Mucosa of descending colon (tissue), 3 donors: ENCODE results near the gene MROH2A. TPM values are rescaled to one million over a fixed set of nuclear protein-coding genes. Genes with fewer than 3 reads are reported as not detected.
"Not testable (repeated sequence)": the region's sequence is repeated elsewhere in the genome, so short reads cannot be mapped to it uniquely, and the experiment has no call there.

ENCODE experiments used
- ATAC-seq: fragments of 200-7000 bp; cut with Tn5 transposase; one replicate; pipeline ENCODE4 v1.9.1; 2020; ENCODE audit warnings: mild to moderate bottlenecking, moderate library complexity
- DNase-seq, 3 donors: peaks; one replicate each; pipeline ENCODE4 v3.0.0-alpha.2; 2020
- H3K36me3 ChIP-seq: fragments of 200-600 bp; one replicate; pipeline ENCODE4 v1.8.0; 2021; ENCODE audit warnings: low read depth, mild to moderate bottlenecking
- H3K4me1 ChIP-seq: fragments of 200-600 bp; one replicate; pipeline ENCODE4 v1.8.0; 2021; ENCODE audit warnings: low read depth, mild to moderate bottlenecking
- H3K4me3 ChIP-seq: fragments of 200-600 bp; one replicate; pipeline ENCODE4 v1.8.0; 2021; ENCODE audit warnings: mild to moderate bottlenecking
- H3K9me3 ChIP-seq: fragments of 200-600 bp; one replicate; pipeline ENCODE4 v1.8.0; 2021; ENCODE audit warnings: mild to moderate bottlenecking
- CTCF ChIP-seq: fragments of 200-600 bp; IDR thresholded peaks from one replicate; pipeline ENCODE4 v1.8.0; 2022; ENCODE audit warnings: antibody characterized with exemption, mild to moderate bottlenecking
- intact Hi-C, 2 donors: fragments of 100-400 bp; cut with DNase I in 1 of 2; cut with micrococcal nuclease in 1 of 2; formaldehyde crosslinking; loops; one replicate each; pipeline versions ENCODE4 v1.11.0 to v1.11.1; 2022; cut with DNase I, micrococcal nuclease
- long read RNA-seq, 2 donors: library from polyadenylated mRNA; unstranded; transcript quantifications; one replicate each; pipeline ENCODE4 v2.0.0, GENCODE V29; 2019 to 2021
- total RNA-seq, 3 donors: library from RNA; stranded (reverse); fragmentation: NEBNext Ultra II Directional in 2 of 3; extraction: Animal tissue kit (Norgen Biotek cat#: 25700) in 2 of 3; gene quantifications; one replicate each; pipeline versions ENCODE4 v1.2.1 to v1.2.4, GENCODE V29; 2021 to 2023
- donor health status: DM: no; HTN: no; CAD: no; lungs with moderate emphysema.
- donor health status: DM: no; HTN: no; CAD: no.
- donor health status: DM: no; HTN: yes; CAD: no.

The MROH2A gene
- under 1 TPM in 1 of 3 donors, not detected in 2; 0.20 TPM for total RNA-seq
- long read RNA-seq, donor 1: 0 reads
- long read RNA-seq, donor 2: 0 reads

GRCh38 chr2:233778030-233778429, at the start of gene MROH2A:
MROH2A (plus strand) TSS chr2:233778330; CDS start chr2:233779359, 1,029 bp downstream.
- no peak within 1 kb of the TSS for H3K4me3 ChIP-seq
- intact Hi-C loops: no loop called here
- ATAC-seq (no peak), DNase-seq (no peak)
- no peaks in the 10 kb centered on the region for H3K36me3 ChIP-seq
- no peak for TF ChIP-seq CTCF
- H3K4me1 ChIP-seq: no peaks in the 10 kb centered on the region
- peaks cover 2% of the 10 kb centered on the region for H3K9me3 ChIP-seq

GRCh38 chr2:233728723-233729301, 49.3 kb upstream of the MROH2A start, which contains the start of gene UGT1A3:
UGT1A3 (plus strand) TSS chr2:233729042; CDS start chr2:233729127, 85 bp downstream.
- intact Hi-C loops: no loop called here
- peak; percentile 47 for ATAC-seq
- H3K9me3 ChIP-seq: no peaks in the 10 kb centered on the region
- DNase-seq: no peak
- no peak within 1 kb of the TSS for H3K4me3 ChIP-seq
- no peaks in the 10 kb centered on the region for H3K36me3 ChIP-seq
- no peaks in the 10 kb centered on the region for H3K4me1 ChIP-seq
- no peak for TF ChIP-seq CTCF

- intact Hi-C loops, H3K4me1 ChIP-seq, H3K4me3 ChIP-seq, H3K36me3 ChIP-seq, H3K9me3 ChIP-seq: not testable (repeated sequence)
- ATAC-seq (peak; percentile 77), DNase-seq (peak in 2 of 3 donors; percentile 17 to 54)
Measured at GRCh38 chr2:233736868-233737653, 41.1 kb upstream of the MROH2A start.

GRCh38 chr2:233740870-233741269, 37.3 kb upstream of the MROH2A start:
- H3K4me3 ChIP-seq: no peak overlapping the region
- H3K36me3 ChIP-seq: no peaks in the 10 kb centered on the region
- H3K4me1 ChIP-seq: peaks cover 8% of the 10 kb centered on the region
- ATAC-seq (peak; percentile 44), DNase-seq (no peak)
- H3K9me3 ChIP-seq: no peaks in the 10 kb centered on the region
- TF ChIP-seq CTCF: no peak
- intact Hi-C loops: no loop called here

- no peak overlapping the region for H3K4me3 ChIP-seq
- H3K4me1 ChIP-seq: no peaks in the 10 kb centered on the region
- H3K9me3 ChIP-seq: no peaks in the 10 kb centered on the region
- intact Hi-C loops: no loop called here
- DNase-seq: peak in 1 of 3 donors; percentile 51
- no peaks in the 10 kb centered on the region for H3K36me3 ChIP-seq
- no peak for ATAC-seq
- TF ChIP-seq CTCF: no peak
Measured at GRCh38 chr2:233743464-233744259, 34.5 kb upstream of the MROH2A start.
